Stimulated activated CD8-positive, alpha-beta memory T cell treated with anti-CD3 and anti-CD28 coated beads, Interleukin-7, amount 100 ng/mL, for 1 hour (primary cell): ENCODE data around the gene HCK.

Source experiments
- DNase-seq, 2 donors: peaks; one replicate each; pipeline ENCODE4 v3.0.0-alpha.2; 2020; ENCODE audit warnings: low read depth in 2 of 2

Gene HCK

GRCh38 chr20:32127347-32127746 is 75.3 kb downstream of the HCK start:
- no peak for DNase-seq

- no peak for DNase-seq
Observed at GRCh38 chr20:32128167-32128566, 76.1 kb downstream of the HCK start.

GRCh38 chr20:32129863-32130262 is 77.8 kb downstream of the HCK start:
- DNase-seq = no peak

GRCh38 chr20:32130352-32130751 is 78.3 kb downstream of the HCK start:
- DNase-seq = no peak

- no peak for DNase-seq
Observed at GRCh38 chr20:32130965-32131364, 78.9 kb downstream of the HCK start.

GRCh38 chr20:32132911-32133549 is 81.0 kb downstream of the HCK start:
- no peak for DNase-seq

- no peak for DNase-seq
Observed at GRCh38 chr20:32134026-32134425, 82.0 kb downstream of the HCK start.

GRCh38 chr20:32135983-32136515 is 84.0 kb downstream of the HCK start:
- DNase-seq = no peak

GRCh38 chr20:32138921-32139320 is 86.9 kb downstream of the HCK start:
- DNase-seq = no peak

- DNase-seq = no peak
Observed at GRCh38 chr20:32139947-32140346, 87.9 kb downstream of the HCK start.

- DNase-seq = no peak
Observed at GRCh38 chr20:32140603-32141002, 88.6 kb downstream of the HCK start.

GRCh38 chr20:32141465-32141980 is 89.5 kb downstream of the HCK start:
- DNase-seq = no peak

- DNase-seq = no peak
Observed at GRCh38 chr20:32142088-32142487, 90.0 kb downstream of the HCK start.

- DNase-seq = no peak
Observed at GRCh38 chr20:32142991-32143390, 90.9 kb downstream of the HCK start.

GRCh38 chr20:32144898-32145662 is 93.0 kb downstream of the HCK start:
- no peak for DNase-seq

- no peak for DNase-seq
Observed at GRCh38 chr20:32149566-32150170, 97.6 kb downstream of the HCK start.

GRCh38 chr20:32150291-32150848 is 98.3 kb downstream of the HCK start:
- DNase-seq = no peak
